GM21528 (cell line): ENCODE results near the gene FAM120B.

ENCODE experiments used
- ATAC-seq: cut with Tn5 transposase; IDR thresholded peaks from one replicate; pipeline ENCODE4 v1.9.1; 2021; ENCODE audit warnings: mild to moderate bottlenecking, moderate library complexity; ENCODE audit not compliant: unreplicated experiment, low FRiP score

FAM120B gene

DNA sequence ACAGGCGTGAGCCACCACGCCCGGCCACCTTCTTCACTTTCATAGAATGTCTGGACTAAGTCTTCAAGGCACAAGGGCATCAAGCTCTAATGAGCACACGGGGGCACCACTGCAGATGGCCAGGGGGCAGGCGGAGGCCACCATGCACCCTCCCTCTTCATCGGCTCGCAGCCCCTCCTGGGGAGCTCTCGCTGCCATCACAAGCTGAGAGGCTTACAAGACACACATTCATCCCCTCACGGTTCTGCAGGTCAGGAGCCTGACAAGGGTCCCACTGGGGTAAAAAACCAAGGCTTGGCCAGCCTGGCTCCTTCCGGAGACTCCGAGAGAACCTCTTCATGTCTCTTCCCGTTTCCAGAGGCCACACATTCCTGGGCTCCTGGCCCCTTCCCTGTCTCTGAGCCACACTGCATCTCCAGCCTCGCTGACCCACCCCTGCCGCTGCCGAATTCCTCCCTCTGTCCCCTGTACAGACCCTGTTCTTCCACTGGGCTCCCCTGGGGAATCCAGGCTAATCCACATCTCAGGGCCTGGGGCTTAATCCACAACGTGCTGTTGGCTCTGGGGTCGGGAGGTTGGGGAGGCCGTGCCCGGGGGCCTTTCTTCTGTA is 35.5 kb upstream of the FAM120B start:
- no peak for ATAC-seq

DNA sequence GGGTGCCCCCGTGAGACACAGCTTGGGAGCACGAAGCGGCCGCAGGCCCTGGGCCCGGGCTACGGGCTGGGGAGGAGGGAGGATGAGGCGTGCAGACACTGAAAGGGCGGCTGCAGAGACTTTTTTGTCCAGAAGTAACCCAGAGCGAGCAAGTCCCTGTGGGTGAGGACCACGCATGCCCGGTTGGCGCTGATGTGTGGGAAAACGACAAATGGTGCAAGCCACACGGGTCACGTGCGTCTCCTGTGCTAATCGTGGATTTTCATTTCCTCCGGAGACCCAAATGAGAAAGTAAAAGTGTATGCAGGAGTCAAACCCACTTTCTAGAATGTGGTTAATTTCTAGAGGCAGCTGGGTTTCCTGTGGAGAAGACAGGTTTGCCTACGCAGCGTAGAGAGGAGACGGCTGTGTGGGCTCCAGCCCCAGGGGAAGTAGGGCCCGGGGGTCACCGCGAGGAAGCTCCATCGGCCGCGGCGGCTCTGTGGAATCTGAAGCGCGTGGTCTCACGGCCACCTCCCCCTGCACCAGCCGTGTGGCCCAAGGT is 34.7 kb upstream of the FAM120B start:
- ATAC-seq = peak; percentile 96

DNA sequence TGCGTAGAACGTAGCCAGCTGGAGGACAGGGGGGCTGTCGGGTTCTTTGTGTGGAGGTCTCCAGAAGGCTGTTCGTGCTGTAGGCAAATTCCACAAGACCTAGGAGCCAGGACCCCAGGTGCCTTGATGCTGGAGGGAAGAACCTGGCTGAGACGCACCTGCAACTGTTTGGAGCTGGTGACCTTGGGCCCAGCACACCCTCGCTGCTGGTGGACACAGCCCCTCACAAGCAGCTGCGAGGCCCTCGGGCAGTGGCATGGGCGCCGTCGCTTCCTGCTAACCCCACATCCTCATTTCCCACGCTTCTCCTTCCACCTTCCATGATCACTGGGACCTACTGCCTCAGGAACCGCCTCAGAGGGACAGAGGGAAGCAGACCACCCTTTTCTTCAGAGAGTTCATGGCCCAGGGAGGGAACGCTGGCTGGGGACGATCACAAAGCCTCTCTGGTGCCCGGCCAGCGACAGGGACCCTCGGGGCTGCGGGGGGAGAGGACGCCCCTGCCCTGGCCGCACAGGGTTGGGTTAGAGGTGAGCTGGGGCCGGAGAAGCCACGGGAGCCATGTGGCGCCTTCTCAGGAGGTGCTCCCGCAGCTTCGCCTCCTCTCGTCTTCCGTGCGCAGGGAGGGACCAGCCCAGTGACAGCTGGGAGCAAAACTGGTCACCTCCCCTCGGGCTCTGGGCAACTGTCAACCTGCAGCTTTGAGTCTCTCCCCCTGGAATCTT is 34.1 kb upstream of the FAM120B start:
- ATAC-seq = no peak

DNA sequence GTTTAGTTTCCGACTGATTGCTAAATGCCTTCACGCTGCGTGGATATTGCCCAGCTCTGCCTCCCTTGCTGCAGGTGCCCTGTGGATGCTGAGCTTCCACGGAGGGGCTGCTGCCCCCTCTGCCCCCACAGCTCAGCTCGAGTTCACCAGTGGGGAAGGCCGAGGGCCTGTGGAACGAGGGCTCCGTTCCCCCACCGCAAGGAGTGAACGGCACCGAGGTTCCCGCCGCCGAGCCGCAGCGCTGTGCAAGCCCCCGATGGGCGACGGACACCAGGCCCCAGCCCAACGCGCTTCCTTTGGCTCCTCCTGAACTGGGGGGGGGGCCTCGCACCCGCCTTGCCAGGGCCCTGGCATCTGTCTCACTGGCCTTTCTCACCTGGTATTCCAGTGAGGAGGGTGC is 33.4 kb upstream of the FAM120B start:
- no peak for ATAC-seq

DNA sequence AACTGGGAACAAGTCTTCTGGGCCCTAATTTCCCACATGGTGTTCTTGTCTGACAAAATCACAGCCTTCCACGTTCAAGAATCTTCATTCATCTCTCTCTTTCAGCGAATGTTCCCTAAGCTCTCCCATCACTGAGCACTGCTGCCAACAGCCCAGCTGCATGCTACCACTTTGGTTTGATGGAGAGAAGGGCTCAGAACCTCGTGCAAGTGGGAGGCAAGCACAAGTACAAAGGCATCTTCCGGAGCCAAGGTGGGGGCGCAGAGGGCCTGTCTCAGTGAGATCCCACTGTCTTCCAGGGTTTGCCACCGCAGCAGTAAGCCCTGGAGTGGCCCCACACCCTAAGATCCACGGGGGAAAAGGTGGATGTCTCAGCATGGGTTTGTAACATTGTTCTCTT is 32.9 kb upstream of the FAM120B start:
- no peak for ATAC-seq

DNA sequence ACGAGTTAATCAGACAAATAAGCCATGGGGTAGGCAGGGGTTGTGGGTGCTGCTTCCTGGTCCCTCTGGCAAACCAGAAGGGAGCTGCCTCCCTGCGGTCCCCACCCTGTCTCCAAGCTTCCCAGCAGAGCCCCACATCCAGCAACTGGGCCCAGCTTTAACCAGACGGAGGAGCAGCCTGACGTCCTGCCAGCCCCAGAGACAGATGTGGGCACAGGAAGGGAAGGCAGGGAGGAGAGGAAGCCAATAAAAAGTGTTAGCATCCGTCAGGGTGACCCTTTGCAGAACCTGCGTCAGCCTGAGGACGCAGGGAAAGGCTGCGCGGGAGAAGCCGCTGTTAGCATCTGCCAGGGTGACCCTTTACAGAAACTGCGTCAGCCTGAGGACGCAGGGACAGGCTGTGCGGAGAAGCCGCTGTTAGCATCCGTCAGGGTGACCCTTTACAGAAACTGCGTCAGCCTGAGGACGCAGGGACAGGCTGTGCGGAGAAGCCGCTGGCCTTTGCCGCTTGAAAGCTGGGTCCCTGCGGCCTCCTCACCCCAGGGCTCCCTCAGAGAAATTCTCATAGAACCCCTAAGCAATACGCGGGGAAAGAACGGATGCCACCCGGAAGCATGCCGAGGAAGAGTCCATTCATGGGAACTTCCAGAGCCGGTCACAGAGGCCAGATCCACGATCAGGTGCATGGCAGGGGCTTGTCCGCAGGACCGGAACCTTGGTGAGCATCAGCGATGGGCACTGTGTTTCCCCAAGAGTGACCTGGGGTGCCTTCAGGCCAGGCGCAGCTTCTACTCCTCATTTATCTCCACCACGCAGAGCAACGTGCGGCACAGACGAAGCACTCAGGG is 31.6 kb upstream of the FAM120B start:
- ATAC-seq = no peak

DNA sequence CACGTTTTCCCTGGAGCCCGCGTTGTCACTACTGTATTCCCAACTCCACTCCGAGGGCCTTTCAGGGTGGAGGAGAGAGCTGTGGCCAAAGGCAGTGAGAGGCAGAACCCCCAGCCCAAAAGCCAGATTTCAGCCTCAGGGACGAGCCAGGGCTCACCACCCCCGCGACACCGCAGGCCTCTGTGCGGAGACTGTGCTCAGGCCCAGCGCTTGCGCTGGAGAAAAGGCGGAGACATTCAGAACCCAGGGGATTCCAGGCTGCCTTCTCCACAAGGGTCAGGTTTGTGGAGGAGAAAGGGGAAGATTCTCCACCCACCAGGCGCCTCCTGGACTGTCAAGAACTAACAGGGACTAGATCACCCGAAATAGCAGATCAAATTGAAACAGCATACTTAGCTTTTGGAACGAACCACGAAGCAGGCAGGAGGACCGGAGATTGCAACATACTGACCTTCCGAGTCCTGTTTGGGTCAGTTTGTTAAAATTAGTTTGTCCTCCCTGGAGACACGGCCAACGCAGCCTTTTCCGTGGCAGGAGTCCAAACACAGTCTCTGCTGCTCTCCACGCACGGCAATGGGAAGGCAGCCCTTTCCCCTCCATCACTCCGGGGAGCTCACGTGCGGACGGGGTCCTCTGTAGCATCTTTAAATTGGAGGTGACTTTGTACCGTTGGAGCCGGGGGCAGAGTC is 30.0 kb upstream of the FAM120B start:
- ATAC-seq = no peak

DNA sequence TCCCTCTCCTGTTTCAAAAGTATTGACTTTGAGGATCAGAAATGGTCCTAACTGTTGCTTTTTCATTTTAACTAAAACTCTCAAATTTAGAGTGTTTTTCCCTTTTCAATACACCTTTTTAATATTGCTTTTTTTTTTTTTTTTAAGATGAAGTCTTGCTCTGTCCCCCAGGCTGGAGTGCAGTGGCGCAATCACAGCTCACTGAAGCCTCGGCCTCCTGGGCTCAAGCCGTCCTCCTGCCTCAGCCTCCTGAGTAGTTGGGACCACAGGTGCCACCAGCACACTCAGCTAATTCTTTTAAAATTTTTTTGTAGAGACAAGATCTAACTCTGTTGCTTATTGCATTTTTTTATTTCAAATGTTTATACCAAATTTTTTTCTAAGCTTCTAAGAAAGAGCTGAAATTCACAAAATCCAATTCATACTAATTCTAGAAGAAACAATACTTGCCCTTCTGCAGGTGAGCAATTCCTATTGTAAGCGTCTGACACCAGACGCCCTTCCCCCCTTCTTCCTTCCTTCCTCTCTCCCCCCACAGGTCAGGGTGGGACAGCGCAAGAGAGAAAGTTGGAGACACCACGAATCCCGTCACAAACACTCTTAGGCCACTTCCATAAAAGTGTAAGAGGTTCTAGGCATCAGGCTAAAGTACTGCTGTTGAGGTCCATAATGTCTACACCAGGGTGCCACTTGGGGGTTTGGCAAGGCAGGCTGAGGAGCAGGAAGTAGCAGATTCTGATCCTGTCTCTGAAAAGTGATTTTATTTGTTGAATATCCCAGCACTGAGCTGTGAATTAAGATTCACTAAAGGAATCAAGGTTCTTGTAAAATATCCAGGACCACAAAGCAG is 28.4 kb upstream of the FAM120B start:
- ATAC-seq = no peak

DNA sequence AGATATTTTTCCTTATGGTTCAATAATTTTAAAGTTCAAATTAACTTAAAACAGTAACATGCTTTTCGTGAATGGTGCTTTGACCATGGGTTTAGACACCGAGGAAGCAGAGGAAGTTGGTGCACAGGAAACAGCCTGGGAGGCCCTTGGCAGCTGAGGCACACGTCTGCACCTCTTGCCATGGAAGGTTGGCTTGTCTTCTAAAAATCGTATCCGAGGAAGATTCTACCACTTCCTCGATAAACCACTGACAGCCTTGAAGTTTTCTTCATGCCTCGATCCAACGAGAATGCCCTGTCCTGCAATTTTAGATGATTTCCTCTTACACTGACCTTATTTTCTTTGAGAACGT is 27.8 kb upstream of the FAM120B start:
- no peak for ATAC-seq

DNA sequence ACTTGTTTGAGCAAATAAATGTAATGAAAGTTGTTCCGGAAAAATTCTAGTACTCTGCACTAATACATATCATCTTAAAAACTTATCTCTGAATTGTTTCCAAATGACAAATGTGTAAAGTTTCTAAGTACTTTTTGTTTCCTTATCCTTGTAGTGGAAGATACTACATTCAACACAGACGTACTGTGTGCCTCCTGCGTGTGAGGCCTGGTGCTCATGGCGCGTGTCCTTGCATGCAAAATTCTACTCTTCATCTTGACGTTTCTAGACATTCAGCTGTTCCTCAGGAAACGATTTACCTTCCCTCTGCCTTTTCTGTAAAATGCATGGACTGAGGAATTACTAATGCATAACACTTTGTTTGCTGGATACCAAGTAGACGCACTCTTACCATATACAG is 27.1 kb upstream of the FAM120B start:
- ATAC-seq = no peak

DNA sequence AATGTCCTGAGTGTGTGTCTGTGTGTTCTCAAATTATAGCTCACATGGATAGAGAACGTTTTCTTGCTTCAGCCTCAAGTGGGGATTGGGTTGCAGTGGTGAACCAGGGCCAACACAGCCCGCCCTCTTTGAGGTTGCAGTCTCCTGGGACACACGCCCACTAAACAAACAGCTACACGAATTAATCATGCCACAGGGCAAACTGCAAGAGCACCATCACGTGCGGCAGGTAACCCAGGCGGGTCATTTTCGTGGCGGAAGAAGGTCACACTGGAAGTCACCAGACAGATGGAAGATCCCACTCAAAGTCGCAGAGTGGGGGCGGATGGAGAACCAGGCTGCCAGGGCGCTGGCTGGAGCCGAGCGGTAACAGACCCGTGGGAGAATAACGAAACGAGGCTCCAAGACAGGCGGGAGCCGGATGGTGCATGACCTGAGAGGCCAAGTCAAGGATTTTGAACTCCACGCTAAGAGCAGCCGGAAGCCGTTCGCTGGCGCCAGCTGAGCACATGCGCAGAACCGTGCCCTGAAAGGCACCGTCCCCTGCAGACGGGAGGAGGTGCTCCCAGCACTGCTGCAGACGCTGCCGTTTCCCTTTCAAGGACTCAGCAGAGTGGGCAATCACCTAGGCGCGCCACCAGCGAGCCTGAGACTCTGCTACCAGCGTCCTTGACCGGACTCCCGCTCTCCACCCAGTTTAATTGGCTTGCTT is 26.4 kb upstream of the FAM120B start:
- ATAC-seq = no peak

DNA sequence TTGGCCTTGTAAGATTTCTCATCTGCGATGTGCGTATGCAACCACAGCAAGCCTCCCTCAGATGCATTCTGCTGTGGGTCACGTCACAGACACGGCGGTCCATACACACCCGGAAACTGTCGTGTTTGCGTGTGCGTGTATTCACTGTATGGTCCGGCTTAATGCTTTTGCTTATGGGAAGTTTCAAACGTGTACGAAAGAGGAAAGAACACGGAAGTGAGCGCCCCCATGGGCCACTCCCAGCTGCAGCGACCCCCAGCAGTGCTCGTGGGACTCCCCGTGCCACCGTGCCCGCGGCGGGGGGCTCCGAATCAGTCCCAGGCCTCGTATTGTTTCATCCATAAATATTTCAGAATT is 25.9 kb upstream of the FAM120B start:
- ATAC-seq = no peak

DNA sequence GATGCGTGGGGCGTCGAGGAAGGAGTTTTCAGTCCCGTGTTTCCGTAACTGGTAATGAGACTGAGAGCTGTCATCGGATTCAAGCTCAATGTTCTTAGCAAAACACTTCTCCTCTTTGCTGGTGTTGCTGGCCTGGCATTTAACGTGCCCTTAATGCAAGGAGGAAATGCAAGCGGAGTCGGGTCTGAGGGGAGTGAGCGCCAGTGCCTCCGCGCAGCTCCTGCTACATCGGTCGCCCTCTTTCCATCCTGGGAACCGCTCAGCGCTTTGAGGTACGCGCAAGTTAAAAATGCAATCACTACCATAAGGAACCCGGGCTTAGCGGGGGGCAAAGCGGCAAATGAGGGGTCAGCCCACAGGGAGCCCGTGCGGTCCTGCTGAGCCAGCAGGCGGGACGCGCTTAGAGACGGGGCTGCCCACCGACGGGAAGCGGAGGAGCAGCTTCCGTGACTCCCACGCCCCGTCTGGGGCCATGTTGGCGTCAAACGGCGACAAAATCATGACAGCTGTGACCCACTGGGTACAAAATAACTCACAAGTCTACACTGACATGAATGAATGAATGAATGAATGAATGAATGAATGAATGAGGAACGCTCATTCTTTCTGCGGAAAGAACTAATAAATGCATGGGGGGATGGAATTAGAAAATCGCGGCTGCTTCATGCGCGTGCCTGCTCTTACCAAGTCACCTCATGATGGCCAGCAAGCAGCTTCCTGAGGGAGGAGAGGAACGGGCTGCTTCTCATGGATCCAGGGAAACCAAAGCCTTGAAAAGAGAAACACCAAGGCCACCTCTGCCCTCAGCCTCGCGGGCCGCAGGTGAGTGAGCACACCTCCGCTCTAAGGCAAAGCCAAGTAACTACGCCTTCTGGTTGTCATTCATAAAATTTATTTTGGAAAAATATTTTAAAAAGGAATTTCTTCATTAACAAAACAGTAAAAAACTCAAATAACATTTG is 24.9 kb upstream of the FAM120B start:
- no peak for ATAC-seq

DNA sequence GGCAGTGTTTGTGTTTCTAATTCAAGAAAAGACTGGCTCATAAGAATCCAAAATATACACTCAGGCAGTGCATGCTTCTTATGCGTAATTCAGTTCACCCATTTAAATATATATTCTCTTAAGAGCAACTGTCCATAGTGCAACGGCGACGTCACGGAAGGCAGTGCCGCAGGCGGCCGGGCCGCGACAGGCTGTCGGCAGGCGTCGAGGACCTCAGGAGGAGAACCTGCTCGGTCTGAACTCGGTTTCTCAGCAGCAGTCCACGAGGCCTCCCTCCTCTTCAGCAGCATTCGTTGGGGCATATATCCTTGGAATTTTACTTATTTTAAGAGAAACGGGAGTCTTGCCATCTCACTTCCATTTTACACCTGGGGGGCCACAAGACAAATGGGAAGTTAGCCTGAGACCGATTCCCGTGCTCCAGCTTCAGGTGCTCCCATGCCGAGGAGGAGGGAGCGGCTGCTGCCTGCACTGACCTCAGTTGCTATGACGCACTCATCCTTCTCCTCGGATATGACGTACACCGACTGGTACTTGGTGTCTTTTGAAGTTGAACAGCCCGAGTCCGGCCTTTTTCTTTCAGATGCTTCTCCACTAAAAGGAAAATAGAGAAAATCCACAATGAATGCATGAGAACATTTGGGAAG is 23.9 kb upstream of the FAM120B start:
- ATAC-seq = no peak

DNA sequence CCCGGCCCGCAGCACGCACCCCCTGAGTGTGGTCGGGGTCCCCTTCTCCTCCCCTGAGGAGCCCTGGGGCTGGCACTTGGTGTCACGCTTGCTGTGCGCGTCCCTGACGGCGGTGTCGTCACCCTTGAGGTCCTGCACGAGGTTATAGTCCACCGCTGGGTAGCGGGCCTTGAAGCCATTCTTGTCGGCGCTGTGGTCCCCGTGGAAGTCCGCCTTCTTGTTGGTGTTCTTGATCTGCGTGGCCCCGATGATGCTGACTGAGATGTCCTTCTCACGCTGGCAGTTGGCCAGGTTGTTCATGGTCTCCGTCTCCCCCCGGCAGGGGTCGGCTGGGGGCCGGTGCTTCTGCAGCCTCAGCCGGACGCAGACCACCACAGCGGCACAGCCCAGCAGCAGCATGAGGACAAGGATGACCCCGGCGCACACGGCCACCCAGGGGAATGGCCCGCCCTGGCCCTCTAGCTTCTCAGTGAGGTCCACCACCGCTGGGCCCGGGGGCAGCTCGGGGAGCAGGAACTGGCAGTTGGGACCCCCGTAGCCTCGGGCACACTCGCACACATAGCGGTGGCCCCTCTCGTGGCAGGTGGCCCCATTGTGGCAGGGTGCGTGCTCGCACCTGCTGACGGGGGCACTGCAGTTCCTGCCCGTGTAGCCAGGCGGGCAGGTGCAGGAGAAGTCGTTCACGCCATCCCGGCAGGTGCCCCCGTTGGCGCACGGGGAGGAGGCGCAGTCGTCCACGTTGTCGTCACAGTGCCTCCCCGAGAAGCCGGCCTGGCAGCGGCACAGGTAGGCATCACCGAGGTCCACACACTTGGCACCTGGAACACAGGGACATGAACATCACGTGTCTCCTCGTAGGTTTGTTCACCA is 23.1 kb upstream of the FAM120B start:
- ATAC-seq = no peak

DNA sequence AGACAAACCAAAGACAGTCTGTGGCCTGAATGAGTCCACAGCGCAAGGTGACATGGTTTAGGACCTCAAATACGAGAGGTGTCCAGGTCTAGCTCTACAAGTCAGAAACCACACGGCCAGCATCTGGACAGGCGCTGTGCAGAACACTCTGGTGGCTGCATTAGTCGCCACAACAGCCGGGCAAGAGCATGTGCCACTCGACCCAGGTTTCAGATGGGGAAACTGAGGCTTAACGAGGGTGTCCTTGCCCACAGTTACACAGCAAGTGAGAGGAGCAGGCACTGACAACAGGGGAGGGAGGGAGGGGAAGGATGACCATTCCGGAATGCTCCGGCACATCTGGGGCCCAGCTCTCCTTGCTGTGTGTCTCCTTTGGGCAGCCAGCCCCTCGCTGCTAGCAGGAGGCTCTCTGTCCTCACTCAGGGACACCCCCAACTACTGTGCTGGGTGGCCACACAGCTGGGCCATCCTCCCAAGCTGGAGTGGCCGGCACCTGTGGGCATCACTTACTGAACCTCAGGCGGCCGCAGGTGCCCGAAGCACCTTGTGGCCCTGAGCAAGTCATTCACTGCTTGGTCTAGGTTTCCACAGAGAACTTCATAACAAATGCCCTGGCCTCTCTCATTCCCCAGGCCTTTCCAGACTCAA is 22.3 kb upstream of the FAM120B start:
- no peak for ATAC-seq
